Stimulated activated CD4-positive, alpha-beta T cell treated with anti-CD3 and anti-CD28 coated beads, Interleukin-15, amount 100 ng/mL, for 24 hours (primary cell): ENCODE data around the gene E2F3.

ENCODE experiments used
- DNase-seq: peaks from one replicate; pipeline ENCODE4 v3.0.0-alpha.2; 2020

The E2F3 gene

DNA sequence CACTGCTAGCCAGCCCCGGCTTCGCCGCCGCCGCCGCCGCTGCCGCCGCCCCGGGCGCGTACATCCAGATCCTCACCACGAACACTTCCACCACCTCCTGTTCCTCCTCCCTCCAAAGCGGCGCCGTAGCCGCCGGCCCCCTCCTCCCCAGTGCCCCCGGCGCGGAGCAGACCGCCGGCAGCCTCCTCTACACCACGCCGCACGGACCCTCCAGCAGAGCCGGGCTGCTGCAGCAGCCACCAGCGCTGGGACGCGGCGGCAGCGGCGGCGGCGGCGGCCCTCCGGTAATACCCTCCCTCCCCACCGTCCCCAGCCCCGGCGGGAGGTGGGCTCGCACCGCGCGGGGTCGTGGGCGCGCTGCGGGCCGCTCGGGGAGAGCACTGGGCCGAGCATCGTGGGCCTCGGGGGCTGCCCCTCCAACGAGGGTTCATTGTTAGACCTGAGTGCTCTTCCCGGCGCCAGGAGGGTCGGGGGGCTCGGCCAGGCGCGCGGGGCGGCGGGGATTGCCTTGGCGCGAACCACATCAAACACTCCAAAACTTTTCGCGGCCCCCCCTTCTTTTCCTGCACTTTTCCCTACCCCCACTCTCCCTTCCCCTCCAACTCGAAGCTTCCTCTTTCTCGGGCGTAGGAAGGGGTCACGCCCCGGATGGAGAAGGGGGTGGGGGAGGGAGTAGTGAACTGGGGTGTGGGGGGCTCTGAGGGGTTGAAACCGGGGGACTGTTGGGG is 827 bp downstream of the E2F3 start:
- DNase-seq, result peak; percentile 65

DNA sequence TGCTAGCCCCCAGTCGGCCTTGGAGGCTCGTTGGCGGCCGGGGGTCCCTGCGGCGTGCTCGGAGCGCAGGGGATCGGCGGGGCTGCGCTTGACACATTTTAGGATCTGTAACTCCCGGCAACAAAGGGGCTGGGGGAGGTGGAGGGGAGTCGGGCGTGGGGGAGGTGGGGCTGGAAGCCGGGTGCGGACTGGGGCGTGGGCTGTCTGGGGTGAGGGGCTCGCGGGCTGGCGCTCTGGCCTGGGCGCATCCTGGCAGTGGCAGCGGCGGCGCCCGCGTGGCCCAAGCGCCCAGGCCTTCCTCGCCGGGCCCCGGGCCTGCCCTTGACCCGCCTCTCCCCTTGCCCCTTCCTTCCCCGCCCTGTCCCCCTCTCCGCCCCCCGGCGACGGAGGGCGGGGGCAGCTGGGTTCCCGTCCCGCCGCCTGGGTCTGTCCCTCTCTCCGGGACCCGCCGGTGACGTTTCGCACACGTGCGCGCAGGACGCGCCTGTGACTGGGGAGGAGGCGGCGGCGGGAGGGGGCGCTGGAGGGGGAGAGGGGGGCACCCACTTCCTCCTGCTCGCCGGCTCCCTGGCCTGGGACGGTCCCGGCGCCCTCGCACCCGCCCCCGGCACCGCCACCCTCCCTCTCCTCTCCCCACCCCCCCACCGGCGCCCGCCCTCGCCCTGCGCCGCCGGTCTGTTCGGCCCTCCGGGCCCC is 1.5 kb downstream of the E2F3 start:
- peak; percentile 94 for DNase-seq

DNA sequence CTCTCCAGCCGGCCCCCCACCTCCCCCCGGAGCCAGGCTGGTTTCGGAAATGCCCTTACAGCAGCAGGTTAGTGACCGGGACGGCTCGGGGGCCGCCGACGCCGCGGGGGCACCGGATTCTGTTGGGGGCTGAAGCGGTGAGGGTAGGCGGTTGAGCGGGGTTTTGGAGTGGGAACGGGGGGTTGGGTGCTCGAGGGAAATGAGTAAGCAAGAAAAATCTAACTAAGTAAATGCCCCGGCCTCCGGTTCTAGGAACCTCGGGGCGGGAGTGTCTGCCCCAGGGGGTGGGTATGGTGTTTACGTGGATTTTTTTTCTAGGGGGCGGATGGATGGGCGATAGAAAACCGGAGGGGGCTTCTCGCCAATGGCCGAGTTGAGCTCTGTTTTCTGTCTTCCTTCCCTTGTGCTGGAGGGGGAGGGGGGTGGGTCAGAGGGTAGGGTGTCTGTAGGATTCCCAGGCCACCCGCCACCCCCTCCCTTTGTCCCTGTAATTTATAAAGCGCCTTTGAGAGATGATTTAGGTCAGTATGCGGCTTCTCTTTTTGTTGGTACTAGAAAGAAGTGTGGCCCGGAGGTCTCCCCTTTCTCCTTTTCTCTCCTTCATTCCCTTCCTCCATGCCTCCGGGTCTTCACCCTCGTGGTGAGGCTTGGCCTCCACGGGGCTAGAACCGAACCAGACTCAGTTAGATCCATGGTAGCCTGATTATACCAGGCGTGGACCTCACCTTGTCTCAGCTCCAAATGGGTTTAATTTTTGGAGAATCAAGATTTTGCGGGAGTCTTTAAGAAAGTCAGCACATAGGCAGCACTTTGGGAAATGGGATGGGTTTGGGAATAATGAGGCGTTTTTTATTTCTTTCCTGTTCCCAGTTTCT is 2.3 kb downstream of the E2F3 start:
- DNase-seq, result peak; percentile 83

DNA sequence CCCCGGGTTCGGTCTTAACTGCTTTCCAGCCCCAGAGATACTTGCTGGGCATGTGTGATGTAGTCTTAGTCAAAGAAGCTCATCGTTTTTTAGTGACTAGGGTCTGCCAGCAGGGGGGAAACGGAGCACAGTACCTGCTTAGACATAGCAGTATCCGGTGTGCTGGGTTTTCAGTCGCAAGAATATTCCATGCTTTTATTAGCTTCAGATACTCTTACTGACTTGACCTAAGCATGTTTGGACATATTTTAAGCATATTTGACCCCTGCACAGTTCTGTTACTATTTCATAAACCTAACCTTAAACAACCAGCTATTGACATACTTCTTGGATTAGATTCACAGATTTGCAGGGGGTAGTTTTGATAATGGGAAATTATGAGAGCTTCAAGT is 3.0 kb downstream of the E2F3 start:
- peak; percentile 78 for DNase-seq

DNA sequence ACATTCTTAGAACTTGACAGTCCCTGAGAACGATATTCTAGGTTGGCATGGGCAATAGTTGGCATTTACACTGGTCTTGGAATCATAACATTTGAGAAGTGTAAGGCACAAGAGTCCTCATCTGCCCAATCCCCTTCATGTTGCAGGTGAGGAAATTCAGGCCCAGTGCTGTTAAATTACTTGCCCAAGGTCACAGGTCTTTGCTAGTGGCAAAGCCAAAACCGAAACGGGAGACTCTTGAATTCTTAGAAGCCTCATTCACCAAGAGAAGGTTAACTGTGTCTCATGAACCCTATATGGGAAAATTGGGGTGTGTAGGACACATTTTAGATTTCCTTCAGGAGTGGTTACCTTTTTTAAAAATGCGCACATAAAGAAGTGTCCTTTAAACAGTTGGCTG is 7.2 kb downstream of the E2F3 start:
- no peak for DNase-seq

DNA sequence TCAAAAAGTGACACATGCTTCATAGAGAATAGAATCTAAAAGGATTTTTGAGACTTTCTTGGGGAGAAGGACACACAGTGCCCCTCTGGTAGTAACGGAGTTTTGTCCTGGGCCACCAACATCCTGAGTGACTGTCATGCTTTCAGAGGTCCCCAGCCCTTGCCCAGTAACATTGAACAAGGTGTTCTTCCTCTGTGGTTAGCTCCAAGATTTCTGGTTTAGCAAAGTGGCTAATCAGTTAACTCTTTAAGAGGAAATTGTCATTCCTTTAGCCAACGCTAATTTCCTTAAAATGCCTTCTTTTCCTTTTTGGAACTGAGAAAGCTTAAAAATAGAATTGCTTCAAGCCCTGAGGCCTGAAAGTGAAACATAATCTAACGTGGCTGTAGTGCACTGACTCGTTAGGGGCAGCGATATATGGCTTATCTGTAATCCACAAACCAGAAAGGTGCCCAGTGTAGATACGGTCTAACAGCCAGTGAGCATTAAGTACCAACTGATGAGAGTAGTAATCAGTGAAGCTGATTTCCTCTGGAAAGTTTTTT is 7.8 kb downstream of the E2F3 start:
- peak; percentile 20 for DNase-seq

DNA sequence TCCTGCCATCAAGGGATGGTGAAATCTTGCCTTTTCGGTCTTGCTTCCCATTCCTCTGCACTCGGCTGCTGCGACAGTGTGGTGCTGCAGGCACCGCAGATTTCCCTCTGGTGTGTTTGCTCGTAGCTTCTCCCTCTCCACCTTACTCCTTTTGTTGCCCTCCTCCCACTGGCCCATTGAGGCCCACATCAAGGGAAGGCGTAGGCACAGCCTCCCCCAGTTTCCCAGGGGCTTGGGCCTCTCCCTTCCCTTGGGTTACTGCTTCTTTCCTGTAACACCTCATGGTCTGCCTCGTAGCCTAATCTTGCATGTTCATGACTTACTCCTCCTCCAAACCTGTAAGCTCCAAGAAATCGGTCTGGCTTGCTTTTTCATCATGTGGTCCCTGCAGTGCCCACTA is 9.9 kb downstream of the E2F3 start:
- DNase-seq, result no peak

DNA sequence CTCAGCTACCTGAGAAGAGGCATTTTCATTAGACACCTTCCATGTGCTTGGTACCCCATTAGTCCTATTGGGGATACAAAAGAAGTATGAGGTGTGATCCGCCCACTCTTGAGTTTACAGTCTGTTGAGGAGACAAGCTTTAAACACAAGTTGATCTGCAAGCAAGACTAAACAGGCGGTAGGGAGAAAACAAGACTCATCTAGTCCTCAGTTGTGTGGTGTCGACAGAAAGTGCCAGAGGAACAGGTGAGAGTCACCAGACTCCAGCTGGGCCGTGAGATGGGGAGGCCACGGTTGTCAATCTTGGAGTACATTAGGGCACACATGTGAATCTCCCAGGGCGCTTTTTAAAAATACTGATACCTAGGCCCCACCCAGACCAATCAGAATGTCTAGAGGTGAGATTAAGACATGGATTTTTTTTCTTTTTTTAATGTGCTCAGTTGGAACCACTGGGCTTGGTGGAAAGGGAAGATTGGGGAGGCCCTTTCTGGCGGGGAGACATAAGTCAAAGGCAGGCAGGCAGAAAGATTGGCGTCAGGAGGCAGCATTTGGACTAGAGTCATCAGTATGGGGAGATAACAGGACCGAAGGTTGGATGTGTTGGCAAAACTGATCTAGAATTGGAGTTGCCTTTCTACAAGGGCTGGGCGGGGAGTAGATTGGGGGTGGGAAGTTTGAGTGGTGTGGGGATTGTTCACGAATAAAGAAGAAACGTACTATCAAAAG is 10.4 kb downstream of the E2F3 start:
- no peak for DNase-seq

DNA sequence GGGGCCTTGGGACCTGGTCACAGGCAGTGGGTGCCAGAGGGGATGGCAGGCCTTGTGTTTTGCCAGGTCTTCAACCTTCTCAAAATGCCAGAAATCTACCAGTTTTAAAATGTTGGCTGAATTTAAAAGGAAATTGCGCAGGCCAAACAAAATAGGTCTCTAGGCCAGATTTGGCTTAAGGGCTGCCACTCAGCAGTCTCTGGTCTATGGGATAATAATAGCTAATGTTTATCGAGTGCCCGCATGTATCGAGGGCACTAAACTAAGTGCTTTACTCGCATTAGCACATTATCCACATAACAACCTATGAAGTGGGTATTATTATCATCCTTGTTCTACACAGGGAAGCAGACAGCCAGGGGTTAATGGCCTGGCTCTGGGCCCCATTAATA is 11.0 kb downstream of the E2F3 start:
- no peak for DNase-seq

DNA sequence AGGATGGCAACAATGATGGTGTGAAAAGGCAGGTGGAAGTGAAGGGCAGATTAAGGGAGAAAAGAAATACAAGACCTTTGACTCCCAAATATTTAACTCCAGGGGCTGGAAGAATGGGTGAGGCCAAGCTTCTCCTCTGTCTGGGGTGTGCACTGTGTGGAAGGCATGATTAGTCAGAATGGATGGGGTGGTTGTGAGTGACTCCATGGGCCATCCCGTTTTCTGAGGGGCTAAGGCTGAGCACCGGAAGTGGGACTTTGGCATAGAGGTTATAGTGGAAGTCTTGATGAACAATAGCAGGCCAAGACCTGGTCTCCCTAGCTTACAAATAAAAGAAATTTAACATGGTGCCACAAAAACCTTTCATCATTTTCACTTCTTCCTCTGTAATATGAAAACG is 12.1 kb downstream of the E2F3 start:
- no peak for DNase-seq

DNA sequence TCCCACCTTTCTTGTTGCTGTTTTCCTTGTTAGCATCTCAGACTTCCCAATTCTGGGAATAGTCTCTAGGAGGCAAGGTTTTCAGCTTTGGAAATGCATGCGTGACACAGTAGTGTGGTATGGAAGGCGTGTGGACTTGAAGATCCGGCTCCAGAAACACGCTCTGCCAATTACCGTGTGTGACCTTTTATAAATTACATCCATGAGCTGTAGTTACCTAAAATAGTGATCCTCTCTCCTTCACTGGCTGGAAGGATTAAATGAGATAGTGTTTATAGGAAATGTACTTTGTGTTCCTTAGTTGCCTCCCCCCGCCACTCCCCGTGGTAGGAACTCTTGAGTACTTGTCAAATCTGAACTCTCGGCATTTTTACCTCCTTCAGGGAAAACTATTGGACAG is 13.0 kb downstream of the E2F3 start:
- DNase-seq, result no peak

DNA sequence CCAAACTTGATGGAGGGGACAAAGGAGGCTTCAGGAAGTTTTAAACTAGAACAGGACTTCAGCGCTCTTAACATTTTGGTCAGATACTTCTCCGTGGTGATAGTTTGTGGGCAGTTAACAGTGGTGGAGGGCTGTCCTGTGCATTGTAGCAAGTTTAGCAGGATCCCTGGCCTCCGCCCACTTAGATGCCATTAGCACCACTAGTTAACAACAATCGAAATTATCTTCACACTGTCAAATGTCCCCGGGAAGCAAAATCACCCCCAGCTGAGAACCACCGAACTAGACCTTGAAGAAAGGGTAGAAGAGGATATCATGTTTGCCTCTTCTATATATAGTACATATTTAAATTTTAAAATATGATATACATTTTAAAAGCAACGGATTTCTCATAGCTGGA is 13.6 kb downstream of the E2F3 start:
- DNase-seq, result no peak

DNA sequence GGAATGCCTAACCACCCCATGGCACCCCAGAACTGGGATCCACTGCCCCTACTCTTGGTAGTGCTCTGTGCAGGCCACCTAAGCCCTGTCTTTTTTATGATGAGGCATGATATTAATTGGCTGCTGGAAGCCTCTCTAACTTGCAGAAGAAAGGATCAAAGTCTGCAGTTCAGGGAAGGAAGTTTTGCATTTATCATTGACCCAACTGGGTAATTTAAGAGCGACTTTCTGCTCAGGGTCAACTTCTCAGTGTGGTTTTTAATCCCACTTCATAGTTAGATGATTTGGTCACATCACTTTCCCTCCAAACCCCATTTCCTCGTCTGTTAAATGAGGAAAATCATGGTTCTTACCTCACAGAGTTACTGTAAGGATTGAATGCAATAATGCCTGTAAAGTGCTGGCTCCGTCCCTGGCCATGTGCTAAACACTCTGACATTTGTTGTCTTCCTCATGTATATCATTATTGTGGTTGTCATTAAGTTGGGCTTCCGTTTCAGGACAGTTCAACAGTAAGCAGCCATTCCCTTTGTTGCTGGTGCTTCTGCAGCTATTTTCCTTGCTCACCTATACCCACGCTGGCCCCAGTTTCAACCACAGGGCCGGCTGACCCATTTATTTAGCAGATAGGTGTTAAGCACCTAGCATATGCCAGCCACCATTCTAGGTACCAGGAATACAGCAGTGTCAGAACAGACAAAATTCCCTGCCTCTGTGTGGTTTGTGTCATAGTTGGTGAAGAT is 14.2 kb downstream of the E2F3 start:
- no peak for DNase-seq

DNA sequence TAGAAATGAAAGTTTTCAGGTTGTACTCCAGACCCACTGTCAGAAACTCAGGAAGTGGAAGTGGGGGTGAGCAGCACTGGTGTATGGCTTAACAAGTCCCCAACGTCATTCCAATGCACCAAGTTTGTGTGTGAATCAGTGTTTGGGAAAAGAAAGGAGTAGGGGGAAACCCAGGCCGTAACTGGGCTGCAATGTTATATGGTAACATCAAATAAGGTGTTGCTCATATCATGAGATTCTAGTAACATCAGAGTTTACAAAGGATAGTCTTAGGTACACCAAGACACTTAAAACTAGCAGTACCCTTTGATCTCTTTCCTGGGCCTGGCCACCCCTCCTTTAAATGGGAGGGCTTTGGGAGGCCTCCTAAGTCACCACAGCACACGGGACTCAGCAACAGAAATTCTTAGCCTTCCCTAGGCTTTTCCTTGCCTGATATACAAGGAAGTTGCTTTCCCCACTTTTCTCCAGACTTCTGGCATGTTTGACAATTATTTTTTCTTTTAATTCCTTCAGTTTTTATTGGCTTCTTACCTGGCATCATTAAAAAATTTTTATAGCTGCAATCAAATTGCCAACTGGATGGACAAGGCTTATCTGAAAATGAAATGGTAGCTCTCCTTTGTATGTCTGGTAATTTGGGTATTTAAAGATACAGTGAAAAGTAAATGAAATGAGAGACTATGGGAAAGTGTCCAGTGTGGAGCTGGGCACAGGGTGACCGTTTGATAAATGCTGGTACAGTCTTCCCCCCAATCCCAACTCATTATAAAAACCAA is 15.1 kb downstream of the E2F3 start:
- DNase-seq, result no peak

DNA sequence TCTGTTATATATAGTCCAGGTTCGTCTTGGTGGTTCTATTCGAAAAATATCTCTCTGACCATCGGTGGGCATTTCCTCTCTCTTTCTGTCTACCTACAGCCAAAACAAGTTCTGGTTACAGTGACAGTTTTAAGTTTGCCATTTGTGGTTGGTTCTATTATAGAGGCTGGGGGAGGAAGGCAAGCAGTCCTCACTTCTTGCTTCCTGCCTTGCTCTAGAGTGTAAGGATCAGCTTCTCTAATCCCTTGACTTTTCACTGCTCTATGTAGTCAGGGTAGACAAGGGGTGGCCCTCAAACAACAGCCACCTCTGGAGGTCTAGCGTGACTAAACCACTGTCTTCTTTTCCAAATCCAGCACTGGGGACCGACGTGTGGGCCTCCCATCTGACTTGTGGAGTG is 16.1 kb downstream of the E2F3 start:
- DNase-seq, result no peak

DNA sequence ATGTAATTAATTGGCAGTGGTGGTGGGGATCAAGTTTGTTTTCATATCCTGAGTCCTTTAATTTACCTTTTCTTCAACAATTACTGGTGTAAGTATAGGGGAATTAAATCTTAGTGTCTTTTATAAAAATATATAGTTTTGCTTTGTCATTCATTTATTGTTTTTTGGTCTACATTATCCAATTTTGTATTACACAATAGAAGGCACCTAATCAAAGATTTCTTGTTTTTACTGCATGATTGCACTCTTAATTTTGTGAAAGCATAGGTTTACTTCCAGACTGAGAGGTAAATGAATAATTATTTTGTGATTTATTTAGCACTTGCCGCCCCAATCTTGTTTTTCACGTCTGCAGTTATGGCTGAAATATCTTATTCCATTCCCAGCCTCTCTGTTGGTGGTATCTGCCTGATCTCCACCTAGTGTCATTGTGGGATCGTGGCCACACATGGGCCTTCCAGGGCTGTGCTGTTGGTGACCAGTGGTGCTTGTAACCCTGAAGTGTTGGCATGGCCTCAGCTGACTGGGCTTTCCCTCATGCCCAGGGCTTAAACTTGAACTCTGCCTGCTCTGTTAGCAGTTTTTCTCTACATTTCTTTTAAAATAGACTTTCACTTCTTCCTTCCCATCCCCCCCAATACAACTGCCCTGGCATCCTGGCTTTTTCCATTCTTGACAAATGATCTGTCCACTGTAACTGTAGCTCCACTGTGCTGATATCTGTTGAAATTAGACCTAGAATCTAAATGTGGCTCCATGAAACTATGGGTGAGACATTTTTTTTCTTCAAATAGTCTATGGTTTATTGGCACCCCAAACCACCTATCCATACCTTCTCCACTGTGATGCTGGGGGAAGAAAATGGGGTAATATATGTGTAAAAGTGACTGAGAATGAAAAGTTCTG is 24.8 kb downstream of the E2F3 start:
- no peak for DNase-seq

DNA sequence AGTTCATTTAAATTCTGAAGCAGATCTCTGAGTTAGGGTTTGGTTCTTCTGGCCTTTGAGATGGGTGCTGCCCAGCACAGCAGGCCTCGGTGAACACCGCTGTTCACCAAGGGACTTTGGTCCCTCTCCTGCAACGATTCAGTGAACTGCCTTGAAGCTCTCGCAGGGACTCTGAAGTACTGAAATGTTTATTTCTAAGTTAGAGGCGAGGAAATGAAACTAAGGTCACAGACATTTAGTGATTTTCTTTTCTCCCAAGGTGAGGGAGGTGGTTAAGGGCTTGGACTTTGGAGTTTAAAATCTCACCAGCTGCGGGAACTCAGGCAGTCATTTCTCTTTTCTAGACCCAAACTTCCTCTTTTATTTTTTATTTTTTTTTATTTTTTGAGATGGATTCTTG is 26.2 kb downstream of the E2F3 start:
- DNase-seq, result no peak

DNA sequence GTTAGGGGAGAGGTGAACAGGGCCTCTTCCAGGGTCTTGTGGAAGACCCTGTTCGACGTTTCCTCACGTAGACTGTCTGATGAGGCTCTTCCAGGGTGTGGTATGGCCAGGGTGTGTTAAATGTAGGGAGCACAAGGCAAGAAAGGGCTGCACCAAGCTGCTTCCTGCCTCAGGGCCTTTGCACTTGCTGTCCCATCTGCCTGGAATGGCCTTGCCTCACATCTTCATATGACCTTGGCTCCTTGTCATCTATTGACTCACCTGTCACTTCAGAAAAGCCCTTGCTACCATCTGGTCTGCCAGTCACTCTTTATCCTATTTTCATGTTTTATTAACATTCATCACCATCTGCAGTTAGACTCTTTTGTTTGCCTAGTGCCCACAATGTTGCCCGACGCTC is 31.0 kb downstream of the E2F3 start:
- DNase-seq, result no peak

DNA sequence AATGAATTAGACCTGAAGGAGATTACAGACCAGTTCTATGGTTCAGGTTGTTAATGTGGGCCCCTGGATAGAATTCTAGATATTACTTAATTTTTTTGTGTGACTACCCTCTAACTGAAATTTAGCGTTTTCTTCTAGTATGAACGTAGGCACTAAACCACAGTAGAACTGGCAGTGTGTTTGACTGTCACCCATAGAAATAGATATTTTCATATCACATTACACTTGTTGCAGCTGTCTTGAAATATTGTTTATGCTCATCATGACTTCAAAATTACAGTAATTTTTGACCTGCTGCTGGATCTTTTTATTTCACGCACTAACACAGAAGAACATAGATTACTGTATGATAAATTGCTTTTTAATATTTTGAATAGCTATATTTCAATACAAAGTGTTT is 31.6 kb downstream of the E2F3 start:
- no peak for DNase-seq

DNA sequence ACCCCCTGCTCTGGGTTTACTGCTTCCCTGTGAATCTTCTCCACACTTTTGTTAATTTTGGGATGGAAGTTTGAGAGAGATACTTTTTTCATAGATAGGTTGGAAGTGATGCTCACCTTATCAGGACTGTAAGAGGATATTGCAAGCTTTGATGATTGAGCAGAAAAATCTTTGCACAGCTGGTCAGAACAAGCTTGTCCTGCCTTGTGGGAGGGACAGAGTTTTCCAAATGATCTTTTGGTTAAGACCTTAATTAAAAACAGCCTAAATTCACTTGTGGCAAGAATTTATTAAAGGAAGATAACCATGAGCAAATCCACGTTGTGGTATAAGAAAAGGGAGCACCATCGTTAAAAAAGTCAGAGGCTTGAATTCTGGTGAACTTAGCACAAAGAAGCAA is 32.2 kb downstream of the E2F3 start:
- no peak for DNase-seq
